Putamen (tissue), 1 donor: ENCODE measurements around the gene MCFD2.
"Not testable (repeated sequence)": the region's sequence is repeated elsewhere in the genome, so short reads cannot be mapped to it uniquely, and the experiment has no call there.

Source experiments
- DNase-seq: peaks from one replicate; pipeline ENCODE4 v3.0.0-alpha.2; 2016; ENCODE audit warnings: low spot score

MCFD2 gene

DNA sequence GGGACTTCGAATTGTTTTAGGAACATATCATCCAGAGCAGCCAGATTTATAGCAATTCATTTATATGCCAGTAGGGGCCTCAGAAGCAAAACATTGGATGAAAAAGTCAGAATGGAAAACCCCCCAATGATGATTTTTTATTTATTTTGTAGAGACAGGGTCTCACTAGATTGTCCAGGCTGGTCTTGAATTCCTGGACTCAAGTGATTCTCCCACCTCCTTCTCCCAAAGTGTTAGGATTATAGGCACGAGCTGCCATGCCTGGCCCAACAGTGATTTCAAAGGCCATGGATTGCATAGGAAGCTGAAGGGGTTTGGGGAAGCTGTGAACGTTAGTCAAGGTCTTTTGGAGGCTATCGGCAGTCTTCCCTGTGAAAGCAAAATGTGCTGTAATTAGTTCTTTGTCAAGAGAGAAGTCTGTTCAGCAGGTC, 21.9 kb upstream of the MCFD2 start:
- DNase-seq = no peak

- DNase-seq = no peak
These were observed 21.0 kb upstream of the MCFD2 start for GRCh38 chr2:46936566-46936965.

DNA sequence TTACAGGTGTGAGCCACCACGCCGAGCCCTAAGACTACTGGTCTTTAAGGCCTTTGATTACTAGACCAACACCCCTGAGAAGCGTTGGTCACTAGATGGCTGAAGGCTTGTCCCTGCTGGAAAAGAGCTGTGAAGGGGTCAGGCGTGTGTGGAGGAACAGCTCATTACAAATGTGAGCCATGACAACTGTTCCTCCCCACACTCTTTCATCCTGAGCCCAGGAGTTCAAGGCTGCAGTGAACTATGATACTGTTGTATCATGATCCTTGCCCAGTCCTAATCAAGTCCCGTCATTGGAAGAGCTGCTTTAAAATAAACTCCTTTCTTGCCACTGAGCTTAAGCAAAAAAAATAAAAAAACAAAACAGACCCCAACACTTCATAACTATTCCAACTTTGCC, 19.5 kb upstream of the MCFD2 start:
- DNase-seq = no peak

DNA sequence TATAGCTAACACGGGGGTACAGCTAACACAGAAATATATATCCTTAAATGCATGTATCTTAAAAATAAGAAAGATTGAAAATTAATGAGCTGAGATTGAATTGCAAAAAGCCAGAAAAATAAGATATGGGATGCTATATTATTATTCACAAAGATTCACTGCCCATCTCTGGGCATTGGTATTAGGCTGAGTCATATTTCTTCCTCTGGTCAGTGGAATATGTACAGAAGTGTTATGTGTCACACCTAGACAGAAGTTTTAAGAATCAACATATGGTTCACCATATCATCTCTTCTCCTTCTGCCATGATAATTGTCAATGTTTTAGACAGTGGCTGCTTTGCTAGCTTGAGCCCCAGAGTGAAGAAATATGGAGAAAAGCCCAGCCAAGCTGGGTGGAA, 14.0 kb upstream of the MCFD2 start:
- no peak for DNase-seq

DNA sequence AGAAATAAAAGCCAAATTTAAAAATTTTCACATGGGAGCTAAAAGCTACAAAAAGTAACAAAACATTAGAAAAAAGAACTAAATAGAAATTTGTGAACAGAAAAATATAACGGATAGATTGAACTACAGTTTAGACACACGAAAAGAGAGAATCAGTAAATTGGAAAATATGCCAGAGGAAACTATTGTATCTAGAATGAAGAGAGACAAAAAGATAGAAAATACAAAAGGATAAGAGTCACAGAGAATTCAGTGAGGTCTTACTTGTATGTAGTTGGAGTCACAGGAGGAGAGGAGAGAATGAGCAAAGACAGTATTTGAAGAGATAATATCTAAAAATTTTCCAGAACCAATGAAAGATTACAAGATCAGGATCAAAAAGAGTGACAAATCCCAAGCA, 11.3 kb upstream of the MCFD2 start:
- DNase-seq = no peak

- DNase-seq = no peak
These were observed 10.1 kb upstream of the MCFD2 start for GRCh38 chr2:46925474-46926351.

- DNase-seq = no peak
These were observed 9.0 kb upstream of the MCFD2 start for GRCh38 chr2:46924608-46925007.

GRCh38 chr2:46924038-46924437, 8.4 kb upstream of the MCFD2 start:
- DNase-seq = no peak

DNA sequence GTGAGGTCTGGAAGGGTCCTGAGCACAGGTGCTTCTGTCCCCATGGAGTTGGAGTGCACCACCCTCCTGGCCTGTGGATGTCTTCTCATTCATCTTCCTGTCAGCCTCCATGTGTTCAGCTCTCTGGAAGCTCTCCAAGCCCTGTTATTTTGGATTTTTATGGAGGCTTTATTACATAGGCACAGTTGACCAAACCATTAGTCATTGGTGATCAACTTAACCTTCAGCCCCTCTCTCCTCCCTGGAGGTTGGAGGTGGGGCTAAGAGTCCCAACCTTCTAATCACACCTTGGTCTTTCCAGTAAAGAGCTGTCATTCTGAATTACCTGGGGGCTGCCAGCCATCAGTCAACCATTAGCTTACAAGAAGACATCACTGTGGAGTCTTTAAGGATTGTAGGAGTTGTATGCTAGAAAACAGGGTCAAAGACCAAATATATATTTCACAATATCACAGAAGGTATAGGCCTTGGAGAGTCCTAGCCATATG, 7.5 kb upstream of the MCFD2 start:
- no peak for DNase-seq

DNA sequence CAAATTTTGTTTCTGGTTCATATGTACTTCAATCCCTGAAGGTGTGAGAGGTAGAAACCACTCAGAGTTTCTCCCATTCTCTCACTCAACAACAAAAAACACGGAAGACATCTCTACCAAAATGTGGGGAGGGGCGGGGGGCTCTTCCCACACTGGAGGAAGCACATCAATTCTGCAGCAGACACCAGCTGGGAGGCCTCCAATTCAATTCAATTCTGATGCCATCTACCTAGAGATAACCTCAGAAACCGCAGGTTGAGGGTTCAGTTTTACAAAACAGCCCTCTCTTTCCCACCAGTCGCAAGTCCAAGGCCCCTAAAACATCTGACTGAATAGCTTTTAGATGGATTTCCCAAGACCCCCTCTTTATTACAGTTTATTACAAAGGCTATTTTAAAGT, 7.0 kb upstream of the MCFD2 start:
- DNase-seq = no peak

- DNase-seq = no peak
These were observed 6.3 kb upstream of the MCFD2 start for GRCh38 chr2:46921676-46922448.

GRCh38 chr2:46917628-46918027, 2.0 kb upstream of the MCFD2 start:
- no peak for DNase-seq

GRCh38 chr2:46915811-46916630, 415 bp upstream of the MCFD2 start:
- DNase-seq = peak; percentile 93

DNA sequence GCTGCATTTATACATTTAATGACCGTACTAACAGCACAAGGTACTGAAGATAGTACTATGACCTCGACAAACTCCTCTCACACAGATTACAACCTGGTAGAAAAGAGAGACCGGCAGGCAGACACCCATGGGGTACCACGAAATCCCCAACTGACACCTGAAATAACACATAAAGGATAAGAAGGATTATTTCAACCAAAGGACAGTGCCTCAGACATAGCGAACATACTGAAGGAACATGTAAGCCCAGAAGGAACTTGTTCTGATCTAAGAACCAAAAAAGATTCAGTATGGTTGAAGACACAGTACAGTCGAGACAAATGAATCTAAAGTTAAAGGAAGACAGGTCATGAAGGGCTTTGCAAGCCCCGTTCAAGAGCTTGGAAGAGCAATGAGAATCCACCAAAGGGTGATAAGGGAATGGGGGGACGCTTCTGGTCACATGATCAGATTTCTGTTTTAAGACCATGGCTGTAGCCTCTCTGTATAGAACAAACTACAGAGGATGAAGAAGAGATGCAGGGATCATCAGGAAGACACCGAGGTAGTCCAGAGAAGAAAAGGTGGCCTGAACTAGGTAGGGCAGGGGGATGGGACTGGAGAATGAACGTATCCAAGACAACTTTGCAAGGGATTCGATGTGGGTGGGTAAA, 902 bp downstream of the MCFD2 start:
- no peak for DNase-seq

- no peak for DNase-seq
These were observed 1.9 kb downstream of the MCFD2 start for GRCh38 chr2:46913471-46914381.

DNA sequence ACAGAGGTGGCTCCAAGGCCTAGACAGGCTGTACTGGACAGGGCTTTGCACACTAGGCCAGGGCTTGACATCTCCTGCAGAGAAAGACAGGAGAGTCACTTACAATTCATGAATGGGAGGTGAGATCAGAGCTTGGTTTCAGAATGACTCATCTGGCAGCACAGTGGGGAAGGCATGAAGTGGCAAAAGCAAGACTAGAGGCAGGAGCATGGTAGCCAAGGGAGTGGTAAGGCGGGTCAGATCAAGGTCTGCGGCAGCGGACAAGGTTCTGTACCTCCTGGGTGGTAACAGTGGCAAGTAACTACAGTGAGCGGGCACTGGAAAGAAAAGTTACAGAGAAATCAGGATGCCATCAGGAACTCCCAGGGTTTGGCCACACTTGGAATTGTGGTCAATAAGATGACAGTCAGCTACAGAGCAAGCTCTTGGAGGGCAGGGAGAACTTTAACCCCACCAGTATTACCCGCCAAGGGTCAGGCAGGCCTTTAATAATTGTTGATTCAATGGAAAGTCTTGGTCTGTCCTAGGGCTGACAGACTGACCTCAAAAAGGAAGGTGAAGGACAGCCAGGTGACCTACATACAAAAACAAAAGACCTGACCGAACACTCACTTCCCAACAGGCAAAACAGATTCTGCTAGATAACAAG, 5.7 kb downstream of the MCFD2 start:
- no peak for DNase-seq

GRCh38 chr2:46909150-46909549, 6.5 kb downstream of the MCFD2 start:
- DNase-seq = no peak

GRCh38 chr2:46904908-46905678, 10.5 kb downstream of the MCFD2 start:
- not testable (repeated sequence) for DNase-seq

DNA sequence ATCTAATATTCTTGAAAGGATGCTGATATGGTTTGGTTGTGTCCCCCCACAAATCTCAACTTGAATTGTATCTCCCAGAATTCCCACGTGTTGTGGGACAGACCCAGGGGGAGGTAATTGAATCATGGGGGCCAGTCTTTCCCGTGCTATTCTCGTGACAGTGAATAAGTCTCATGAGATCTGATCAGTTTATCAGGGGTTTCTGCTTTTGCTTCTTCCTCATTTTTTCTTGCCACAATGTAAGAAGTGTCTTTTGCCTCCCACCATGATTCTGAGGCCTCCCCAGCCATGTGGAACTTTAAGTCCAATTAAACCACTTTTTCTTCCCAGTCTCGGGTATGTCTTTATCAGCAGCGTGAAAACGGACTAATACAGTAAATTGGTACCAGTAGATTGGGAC, 12.6 kb downstream of the MCFD2 start:
- not testable (repeated sequence) for DNase-seq
